ENCODE data around the gene FGF2. TPM values are rescaled to one million over a fixed set of nuclear protein-coding genes. Genes with fewer than 3 reads are reported as not detected.
A peak's percentile ranks its signal among the peaks of the same experiment; 100 is the strongest.

The FGF2 gene
- polyA plus RNA-seq, 1 experiment = 25.1 TPM

GRCh38 chr4:122873821-122874593, 47.4 kb downstream of the FGF2 start:
- no peaks in the 10 kb centered on the region for H3K27me3 ChIP-seq (ENCODE audit: control insufficient read depth, insufficient read depth, low read length)
- CTCF ChIA-PET = interaction anchor here (0.5 to 1.4 kb wide), 5 partner anchors 18 to 117 kb away, joined by 3 to 5 read pairs (median 4); no protein-coding TSS in a partner anchor
- peak; percentile 51 for DNase-seq (ENCODE audit: low read depth, low spot score)
- H3K4me3 ChIP-seq (ENCODE audit: low read depth, low read length) = no peak overlapping the region
- TF ChIP-seq, protein P1, sequence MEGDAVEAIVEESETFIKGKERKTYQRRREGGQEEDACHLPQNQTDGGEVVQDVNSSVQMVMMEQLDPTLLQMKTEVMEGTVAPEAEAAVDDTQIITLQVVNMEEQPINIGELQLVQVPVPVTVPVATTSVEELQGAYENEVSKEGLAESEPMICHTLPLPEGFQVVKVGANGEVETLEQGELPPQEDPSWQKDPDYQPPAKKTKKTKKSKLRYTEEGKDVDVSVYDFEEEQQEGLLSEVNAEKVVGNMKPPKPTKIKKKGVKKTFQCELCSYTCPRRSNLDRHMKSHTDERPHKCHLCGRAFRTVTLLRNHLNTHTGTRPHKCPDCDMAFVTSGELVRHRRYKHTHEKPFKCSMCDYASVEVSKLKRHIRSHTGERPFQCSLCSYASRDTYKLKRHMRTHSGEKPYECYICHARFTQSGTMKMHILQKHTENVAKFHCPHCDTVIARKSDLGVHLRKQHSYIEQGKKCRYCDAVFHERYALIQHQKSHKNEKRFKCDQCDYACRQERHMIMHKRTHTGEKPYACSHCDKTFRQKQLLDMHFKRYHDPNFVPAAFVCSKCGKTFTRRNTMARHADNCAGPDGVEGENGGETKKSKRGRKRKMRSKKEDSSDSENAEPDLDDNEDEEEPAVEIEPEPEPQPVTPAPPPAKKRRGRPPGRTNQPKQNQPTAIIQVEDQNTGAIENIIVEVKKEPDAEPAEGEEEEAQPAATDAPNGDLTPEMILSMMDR (IDR thresholded peaks at IDR 0.05; ENCODE audit: low read depth, low read length) = no peak
- POLR2A ChIA-PET = interaction anchor here (0.7 to 1.2 kb wide), 2 partner anchors 109 to 208 kb away, joined by 3 read pairs; no protein-coding TSS in a partner anchor
- H3K27ac ChIP-seq (ENCODE audit: low read depth, low read length) = no peak overlapping the region
- H3K9me3 ChIP-seq (ENCODE audit: control insufficient read depth, insufficient read depth, low read length) = no peaks in the 10 kb centered on the region

DNA sequence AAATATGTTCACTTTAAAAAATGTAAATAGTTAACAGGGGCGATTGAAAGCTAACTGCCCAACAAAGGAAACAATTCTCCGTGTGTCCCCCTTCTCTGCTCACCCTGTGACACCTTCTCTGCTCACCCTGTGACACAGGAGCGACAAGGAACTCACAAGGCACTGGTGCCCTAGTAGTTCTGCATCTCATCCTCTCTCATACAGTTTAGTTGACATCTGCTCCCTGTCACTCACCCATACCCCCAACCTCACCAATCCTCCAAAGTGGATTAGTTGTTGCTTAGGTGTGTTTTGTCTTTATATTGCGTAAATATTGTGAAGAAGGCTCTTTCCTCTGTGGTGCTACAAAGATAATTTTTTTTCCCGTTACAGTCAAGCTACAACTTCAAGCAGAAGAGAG, 49.3 kb downstream of the FGF2 start:
- no peaks in the 10 kb centered on the region for H3K27me3 ChIP-seq (ENCODE audit: control insufficient read depth, insufficient read depth, low read length)
- H3K9me3 ChIP-seq (ENCODE audit: control insufficient read depth, insufficient read depth, low read length) = peaks cover 7% of the 10 kb centered on the region
- no peak overlapping the region for H3K4me3 ChIP-seq (ENCODE audit: low read depth, low read length)
- ChIA-PET POLR2A (no interaction called here), CTCF (interaction anchor here (1.0 to 2.4 kb wide), 4 partner anchors 15 to 159 kb away, joined by 4 to 12 read pairs (median 4); no protein-coding TSS in a partner anchor)
- TF ChIP-seq, protein P1 (IDR thresholded peaks at IDR 0.05; ENCODE audit: low read depth, low read length) = no peak
- peak overlapping the region; percentile 34 for H3K27ac ChIP-seq (ENCODE audit: low read depth, low read length)
- DNase-seq (ENCODE audit: low read depth, low spot score) = no peak

DNA sequence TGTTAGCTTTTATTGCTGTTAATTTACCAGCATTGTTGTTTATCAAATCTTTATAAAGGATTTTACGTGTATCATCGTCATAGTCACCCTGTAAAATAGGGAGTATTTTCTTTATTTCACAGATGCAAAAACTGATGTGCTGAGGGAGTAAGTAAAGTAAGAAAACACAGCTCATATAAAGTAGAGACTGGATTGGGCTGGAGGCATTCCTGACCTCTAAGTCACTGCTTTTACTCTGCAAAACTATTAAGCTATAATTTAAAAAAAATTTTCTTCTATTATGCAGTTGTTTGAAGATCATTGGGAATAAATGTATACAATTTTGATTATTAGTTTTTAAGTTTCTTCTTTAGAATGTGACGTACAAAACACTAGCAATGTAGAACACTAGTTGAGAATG, 49.8 kb downstream of the FGF2 start:
- no peak for DNase-seq (ENCODE audit: low read depth, low spot score)

DNA sequence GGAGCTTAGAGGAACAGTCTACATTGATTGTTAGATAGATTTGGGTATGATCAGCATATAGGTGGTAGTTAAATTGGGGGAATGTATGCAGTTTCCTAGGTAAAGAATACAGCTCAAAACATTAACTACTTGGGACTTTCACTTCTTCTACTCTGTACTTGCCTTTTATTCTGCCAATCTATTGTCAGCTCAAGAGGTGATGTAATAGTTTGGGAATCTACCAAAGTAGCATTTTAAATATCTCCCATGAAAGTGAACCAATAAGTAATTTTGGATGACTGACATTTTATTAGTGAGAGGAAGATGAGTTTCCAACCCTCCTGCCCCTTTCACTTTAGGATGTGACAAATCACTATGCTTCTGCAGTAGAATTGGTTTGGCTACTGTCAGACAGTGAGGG, 52.4 kb downstream of the FGF2 start:
- H3K9me3 ChIP-seq (ENCODE audit: control insufficient read depth, insufficient read depth, low read length) = peaks cover 7% of the 10 kb centered on the region
- DNase-seq (ENCODE audit: low read depth, low spot score) = no peak
- no peak overlapping the region for H3K4me3 ChIP-seq (ENCODE audit: low read depth, low read length)
- TF ChIP-seq, protein P1 (IDR thresholded peaks at IDR 0.05; ENCODE audit: low read depth, low read length) = no peak
- ChIA-PET CTCF (interaction anchor here (0.7 kb wide), 1 partner anchor 121 kb away, joined by 3 read pairs; no protein-coding TSS in a partner anchor), POLR2A (no interaction called here)
- H3K27ac ChIP-seq (ENCODE audit: low read depth, low read length) = no peak overlapping the region
- H3K27me3 ChIP-seq (ENCODE audit: control insufficient read depth, insufficient read depth, low read length) = no peaks in the 10 kb centered on the region

More for the DNA sequence above, 49.8 kb downstream of the FGF2 start:
- Histone ChIP-seq H3K27me3 (ENCODE audit: control insufficient read depth, insufficient read depth, low read length) (no peaks in the 10 kb centered on the region), H3K9me3 (ENCODE audit: control insufficient read depth, insufficient read depth, low read length) (peaks cover 7% of the 10 kb centered on the region), H3K4me3 (ENCODE audit: low read depth, low read length) (no peak overlapping the region), H3K27ac (ENCODE audit: low read depth, low read length) (no peak overlapping the region)
- ChIA-PET POLR2A (no interaction called here), CTCF (interaction anchor here (0.8 to 2.4 kb wide), 4 partner anchors 20 to 160 kb away, joined by 3 to 12 read pairs (median 4); no protein-coding TSS in a partner anchor)
- TF ChIP-seq, protein P1 (IDR thresholded peaks at IDR 0.05; ENCODE audit: low read depth, low read length) = no peak
